ENCODE results near the gene INTS12.

INTS12 gene

DNA sequence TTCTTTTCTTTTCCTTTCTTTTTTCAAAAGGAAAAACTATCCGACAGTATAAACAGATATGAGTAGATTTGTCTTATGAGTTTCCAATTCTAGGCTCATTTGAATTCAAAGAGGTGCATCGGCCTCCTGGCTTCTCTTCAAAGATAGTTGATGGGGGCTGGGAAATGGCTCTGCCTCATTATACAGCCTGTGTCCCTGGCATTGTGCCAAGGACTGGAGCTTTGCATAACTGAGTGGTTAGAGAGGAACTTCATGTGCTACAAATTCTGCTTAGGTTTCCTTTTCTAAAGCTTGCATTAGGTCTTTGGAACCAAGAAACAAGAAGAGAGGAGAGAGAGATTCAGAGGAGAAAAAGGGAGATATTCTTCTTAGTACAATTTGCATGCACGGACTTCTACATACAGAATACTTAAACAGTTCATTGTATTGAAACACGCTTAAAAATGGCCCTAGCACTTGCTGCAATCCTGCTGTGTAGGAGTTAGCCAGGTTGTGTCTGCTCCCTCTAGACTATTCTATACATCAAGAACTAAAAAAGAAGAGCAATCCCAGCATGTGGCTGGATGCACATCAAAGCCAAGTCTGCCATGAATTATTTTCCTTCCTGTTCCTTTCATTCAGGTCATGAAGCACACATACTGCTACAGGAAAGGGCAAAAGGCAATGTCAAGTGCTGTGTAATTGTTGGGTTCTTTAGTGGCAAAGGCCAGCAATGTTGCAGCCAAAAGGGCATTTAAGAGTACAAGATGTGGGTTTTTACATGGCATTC is 70.9 kb downstream of the INTS12 start (continued):
- TF ChIP-seq ZNF223 (tag by site-specific recombination; IDR thresholded peaks at IDR 0.05) (no peak), ZSCAN5A (tag by site-specific recombination; IDR thresholded peaks at IDR 0.05) (no peak), ZNF830 (tag by site-specific recombination; IDR thresholded peaks at IDR 0.05; ENCODE audit: low read depth) (0 out of 2 replicates have a peak, but pooled peaks have one; percentile 46), SETDB1 (IDR thresholded peaks at IDR 0.05; ENCODE audit: insufficient read length, low read length) (no peak), PATZ1 (tag by site-specific recombination; IDR thresholded peaks at IDR 0.05) (no peak), ZBTB1 (tag by site-specific recombination; IDR thresholded peaks at IDR 0.05) (no peak), ZNF37A (tag by site-specific recombination; IDR thresholded peaks at IDR 0.05) (peak; percentile 68; the same call in 1 of the 2 replicates), ZNF121 (tag by site-specific recombination; IDR thresholded peaks at IDR 0.05) (no peak), ZNF114 (tag by site-specific recombination; IDR thresholded peaks at IDR 0.05) (no peak), ZNF555 (tag by site-specific recombination; conservative IDR thresholded peaks at IDR 0.05) (no peak), ZNF549 (tag by site-specific recombination; IDR thresholded peaks at IDR 0.05) (0 out of 2 replicates have a peak, but pooled peaks have one; percentile 34), KLF1 (tag by site-specific recombination; IDR thresholded peaks at IDR 0.05) (no peak), ZNF660 (tag by site-specific recombination; IDR thresholded peaks at IDR 0.05) (peak; percentile 54; the same call in 1 of the 2 replicates), ZNF184 (tag by site-specific recombination; IDR thresholded peaks at IDR 0.05) (0 out of 2 replicates have a peak, but pooled peaks have one; percentile 48), SCRT1 (tag by site-specific recombination; IDR thresholded peaks at IDR 0.05; ENCODE audit: borderline replicate concordance) (no peak), ZNF211 (tag by site-specific recombination; IDR thresholded peaks at IDR 0.05; ENCODE audit: low read depth) (no peak), ZNF354C (tag by site-specific recombination; IDR thresholded peaks at IDR 0.05; ENCODE audit: borderline replicate concordance, low read depth) (no peak), BCL11A (tag by site-specific recombination; IDR thresholded peaks at IDR 0.05; ENCODE audit: low read depth) (no peak), ZNF175 (tag by site-specific recombination; IDR thresholded peaks at IDR 0.05) (no peak), ZBTB20 (tag by site-specific recombination; IDR thresholded peaks at IDR 0.05) (no peak), KLF8 (tag by site-specific recombination; IDR thresholded peaks at IDR 0.05) (no peak), ZNF621 (tag by site-specific recombination; IDR thresholded peaks at IDR 0.05) (no peak), TSHZ1 (tag by site-specific recombination; IDR thresholded peaks at IDR 0.05; ENCODE audit: borderline replicate concordance) (no peak), ZSCAN30 (tag by site-specific recombination; IDR thresholded peaks at IDR 0.05) (0 out of 2 replicates have a peak, but pooled peaks have one; percentile 7), IKZF3 (tag by site-specific recombination; IDR thresholded peaks at IDR 0.05) (no peak), ZNF239 (tag by site-specific recombination; IDR thresholded peaks at IDR 0.05) (no peak), ZNF626 (tag by site-specific recombination; IDR thresholded peaks at IDR 0.05) (0 out of 2 replicates have a peak, but pooled peaks have one; percentile 62), ZNF248 (tag by site-specific recombination; IDR thresholded peaks at IDR 0.05) (no peak)
- TF ChIP-seq, protein P1, sequence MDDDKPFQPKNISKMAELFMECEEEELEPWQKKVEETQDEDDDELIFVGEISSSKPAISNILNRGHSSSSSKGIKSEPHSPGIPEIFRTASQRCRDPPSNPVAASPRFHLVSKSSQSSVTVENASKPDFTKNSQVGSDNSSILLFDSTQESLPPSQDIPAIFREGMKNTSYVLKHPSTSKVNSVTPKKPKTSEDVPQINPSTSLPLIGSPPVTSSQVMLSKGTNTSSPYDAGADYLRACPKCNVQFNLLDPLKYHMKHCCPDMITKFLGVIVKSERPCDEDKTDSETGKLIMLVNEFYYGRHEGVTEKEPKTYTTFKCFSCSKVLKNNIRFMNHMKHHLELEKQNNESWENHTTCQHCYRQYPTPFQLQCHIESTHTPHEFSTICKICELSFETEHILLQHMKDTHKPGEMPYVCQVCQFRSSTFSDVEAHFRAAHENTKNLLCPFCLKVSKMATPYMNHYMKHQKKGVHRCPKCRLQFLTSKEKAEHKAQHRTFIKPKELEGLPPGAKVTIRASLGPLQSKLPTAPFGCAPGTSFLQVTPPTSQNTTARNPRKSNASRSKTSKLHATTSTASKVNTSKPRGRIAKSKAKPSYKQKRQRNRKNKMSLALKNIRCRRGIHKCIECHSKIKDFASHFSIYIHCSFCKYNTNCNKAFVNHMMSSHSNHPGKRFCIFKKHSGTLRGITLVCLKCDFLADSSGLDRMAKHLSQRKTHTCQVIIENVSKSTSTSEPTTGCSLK (tag by site-specific recombination; IDR thresholded peaks at IDR 0.05), result no peak
- TF ChIP-seq, protein P2, sequence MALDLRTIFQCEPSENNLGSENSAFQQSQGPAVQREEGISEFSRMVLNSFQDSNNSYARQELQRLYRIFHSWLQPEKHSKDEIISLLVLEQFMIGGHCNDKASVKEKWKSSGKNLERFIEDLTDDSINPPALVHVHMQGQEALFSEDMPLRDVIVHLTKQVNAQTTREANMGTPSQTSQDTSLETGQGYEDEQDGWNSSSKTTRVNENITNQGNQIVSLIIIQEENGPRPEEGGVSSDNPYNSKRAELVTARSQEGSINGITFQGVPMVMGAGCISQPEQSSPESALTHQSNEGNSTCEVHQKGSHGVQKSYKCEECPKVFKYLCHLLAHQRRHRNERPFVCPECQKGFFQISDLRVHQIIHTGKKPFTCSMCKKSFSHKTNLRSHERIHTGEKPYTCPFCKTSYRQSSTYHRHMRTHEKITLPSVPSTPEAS (tag by site-specific recombination; IDR thresholded peaks at IDR 0.05), result no peak

Data from HEK293 (cell line).